ENCODE results near the gene TMEM40. TPM values are rescaled to one million over a fixed set of nuclear protein-coding genes. Genes with fewer than 3 reads are reported as not detected.

The TMEM40 gene
- total and polyA plus RNA-seq, 2 donors (not counting 1 experiment from before 2014, with no cell fraction given), result 0.33 TPM; not detected in 1

- ATAC-seq (ENCODE audit: low read depth) (no peak), DNase-seq (no peak)
- Mint-ChIP-seq H3K27me3 (peaks cover 11% of the 10 kb centered on the region), H3K4me3 (no peak overlapping the region), H3K9me3 (ENCODE audit: insufficient read depth) (no peaks in the 10 kb centered on the region), H3K4me1 (peaks cover 10% of the 10 kb centered on the region), H3K27ac (no peak overlapping the region)
- intact Hi-C loops (cut with micrococcal nuclease), result no loop called here
- Histone ChIP-seq H3K9me3 (ENCODE audit: control extremely low read depth in 1 of 3, control insufficient read depth in 2 of 3, insufficient read depth in 1 of 3, low read length in 2 of 3) (peaks cover 0 to 15% (median 13%) of the 10 kb centered on the region in 3 donors), H3K4me1 (ENCODE audit: control insufficient read depth in 2 of 2, insufficient read depth in 2 of 2, low read length in 2 of 2) (peaks cover 0 to 5% of the 10 kb centered on the region in 2 donors), H3K36me3 (replicated peaks in 1 of 2; ENCODE audit: control extremely low read depth in 1 of 2, control insufficient read depth in 1 of 2, extremely low read depth in 1 of 2, insufficient read depth in 2 of 2, low read length in 1 of 2) (no peaks in the 10 kb centered on the region), H3K27ac (ENCODE audit: low read length in 2 of 2) (no peak overlapping the region), H3K4me2 (replicated peaks; ENCODE audit: low read depth, low read length, poor library complexity, severe bottlenecking) (no peak overlapping the region), H4K20me1 (ENCODE audit: control insufficient read depth, insufficient read depth, low read length, poor library complexity, severe bottlenecking) (no peaks in the 10 kb centered on the region), H3K9ac (ENCODE audit: low read length) (no peak overlapping the region), H2AFZ (ENCODE audit: insufficient read depth, low read depth, low read length, poor library complexity, severe bottlenecking) (no peak overlapping the region), H3K27me3 (replicated peaks in 1 of 4; ENCODE audit: control extremely low read depth in 1 of 4, control insufficient read depth in 3 of 4, insufficient read depth in 4 of 4, low read length in 3 of 4) (peaks cover 0 to 4% (median 0%) of the 10 kb centered on the region in 4 experiments), H3K79me2 (ENCODE audit: control insufficient read depth, insufficient read depth, low read length) (no peaks in the 10 kb centered on the region), H3K4me3 (ENCODE audit: control extremely low read depth in 1 of 5, extremely low read depth in 1 of 5, insufficient read depth in 1 of 5, low read depth in 2 of 5, low read length in 4 of 5) (no peak overlapping the region)
- CTCF ChIA-PET, result no interaction called here
- POLR2A ChIA-PET, result no interaction called here
- TF ChIP-seq CTCF (IDR thresholded peaks at IDR 0.05), result no peak
- WGBS (ENCODE audit: insufficient coverage), result 80% methylated on average over 1 of the region's 2 CpGs
Observed at GRCh38 chr3:12769761-12770160, 10.7 kb upstream of the TMEM40 start.

GRCh38 chr3:12768579-12769527 lies 9.8 kb upstream of the TMEM40 start:
- no peak overlapping the region for H3K4me2 ChIP-seq (replicated peaks; ENCODE audit: low read depth, low read length, poor library complexity, severe bottlenecking)
- H2AFZ ChIP-seq (ENCODE audit: insufficient read depth, low read depth, low read length, poor library complexity, severe bottlenecking), result no peak overlapping the region
- Mint-ChIP-seq H3K9me3 (ENCODE audit: insufficient read depth) (no peaks in the 10 kb centered on the region), H3K27ac (no peak overlapping the region), H3K27me3 (peaks cover 11% of the 10 kb centered on the region), H3K4me1 (peaks cover 10% of the 10 kb centered on the region), H3K4me3 (no peak overlapping the region)
- H3K27ac ChIP-seq (ENCODE audit: low read length in 2 of 2), result no peak overlapping the region
- no peak overlapping the region for H3K9ac ChIP-seq (ENCODE audit: low read length)
- DNase-seq (no peak), ATAC-seq (ENCODE audit: low read depth) (no peak)
- H3K9me3 ChIP-seq (ENCODE audit: control extremely low read depth in 1 of 3, control insufficient read depth in 2 of 3, insufficient read depth in 1 of 3, low read length in 2 of 3), result peaks cover 0 to 7% (median 4%) of the 10 kb centered on the region in 3 donors
- TF ChIP-seq EZH2 (IDR thresholded peaks at IDR 0.05; ENCODE audit: borderline replicate concordance, insufficient read depth, low read depth, low read length, poor library complexity, severe bottlenecking), result no peak
- ChIA-PET POLR2A (no interaction called here), CTCF (no interaction called here)
- no peaks in the 10 kb centered on the region for H4K20me1 ChIP-seq (ENCODE audit: control insufficient read depth, insufficient read depth, low read length, poor library complexity, severe bottlenecking)
- peaks cover 0 to 4% (median 0%) of the 10 kb centered on the region in 4 experiments for H3K27me3 ChIP-seq (replicated peaks in 1 of 4; ENCODE audit: control extremely low read depth in 1 of 4, control insufficient read depth in 3 of 4, insufficient read depth in 4 of 4, low read length in 3 of 4)
- intact Hi-C loops (cut with micrococcal nuclease), result no loop called here
- no peak overlapping the region for H3K4me3 ChIP-seq (ENCODE audit: control extremely low read depth in 1 of 5, extremely low read depth in 1 of 5, insufficient read depth in 1 of 5, low read depth in 2 of 5, low read length in 4 of 5)
- no peaks in the 10 kb centered on the region for H3K36me3 ChIP-seq (replicated peaks in 1 of 2; ENCODE audit: control extremely low read depth in 1 of 2, control insufficient read depth in 1 of 2, extremely low read depth in 1 of 2, insufficient read depth in 2 of 2, low read length in 1 of 2)
- peaks cover 0 to 5% of the 10 kb centered on the region in 2 donors for H3K4me1 ChIP-seq (ENCODE audit: control insufficient read depth in 2 of 2, insufficient read depth in 2 of 2, low read length in 2 of 2)
- H3K79me2 ChIP-seq (ENCODE audit: control insufficient read depth, insufficient read depth, low read length), result no peaks in the 10 kb centered on the region
- WGBS (ENCODE audit: insufficient coverage), result 93% methylated on average over 46 of the region's 54 CpGs

All from B cell (primary cell).